Activated T-cell treated with anti-CD3 and anti-CD28 coated beads for 1 hour (primary cell): ENCODE results near the gene ICAM3.
"Not testable (repeated sequence)": the region's sequence is repeated elsewhere in the genome, so short reads cannot be mapped to it uniquely, and the experiment has no call there.

Source experiments
- DNase-seq: peaks from one replicate; pipeline ENCODE4 v3.0.0-alpha.2; 2020; ENCODE audit warnings: low read depth

The ICAM3 gene, protein sequence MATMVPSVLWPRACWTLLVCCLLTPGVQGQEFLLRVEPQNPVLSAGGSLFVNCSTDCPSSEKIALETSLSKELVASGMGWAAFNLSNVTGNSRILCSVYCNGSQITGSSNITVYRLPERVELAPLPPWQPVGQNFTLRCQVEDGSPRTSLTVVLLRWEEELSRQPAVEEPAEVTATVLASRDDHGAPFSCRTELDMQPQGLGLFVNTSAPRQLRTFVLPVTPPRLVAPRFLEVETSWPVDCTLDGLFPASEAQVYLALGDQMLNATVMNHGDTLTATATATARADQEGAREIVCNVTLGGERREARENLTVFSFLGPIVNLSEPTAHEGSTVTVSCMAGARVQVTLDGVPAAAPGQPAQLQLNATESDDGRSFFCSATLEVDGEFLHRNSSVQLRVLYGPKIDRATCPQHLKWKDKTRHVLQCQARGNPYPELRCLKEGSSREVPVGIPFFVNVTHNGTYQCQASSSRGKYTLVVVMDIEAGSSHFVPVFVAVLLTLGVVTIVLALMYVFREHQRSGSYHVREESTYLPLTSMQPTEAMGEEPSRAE

DNA sequence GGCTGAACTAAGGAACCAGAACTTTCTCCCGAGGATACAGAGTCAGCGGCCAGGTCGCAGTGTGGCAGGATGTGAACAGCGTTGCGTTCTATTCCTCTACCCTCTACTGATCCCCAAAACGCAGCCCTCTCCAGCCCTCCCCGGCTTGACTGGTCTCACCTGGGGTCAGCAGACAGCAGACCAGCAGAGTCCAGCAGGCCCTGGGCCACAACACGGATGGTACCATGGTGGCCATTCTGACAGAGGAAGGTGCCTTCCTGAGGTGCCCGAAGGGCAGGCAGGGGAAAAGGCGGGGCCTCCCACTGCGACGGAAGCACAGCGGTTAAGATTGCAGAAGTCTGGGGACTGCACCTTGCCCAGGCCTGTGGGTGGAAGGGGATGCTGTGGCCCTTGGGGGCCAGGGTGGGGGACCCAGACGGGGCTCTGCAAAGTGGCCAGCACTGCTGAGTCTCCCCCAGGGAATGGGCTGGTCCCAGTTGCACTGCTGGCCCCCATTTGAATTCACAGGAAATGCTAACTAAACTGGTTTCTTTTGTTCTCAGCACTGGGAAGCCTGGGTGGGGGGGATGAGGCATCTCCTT is at the start of gene ICAM3:
Gene ICAM3, minus strand, starts transcription at position 245 of the 581 bp plus-strand sequence. Its CDS starts 10 bp downstream, at position 235.
- peak; percentile 45 for DNase-seq

DNA sequence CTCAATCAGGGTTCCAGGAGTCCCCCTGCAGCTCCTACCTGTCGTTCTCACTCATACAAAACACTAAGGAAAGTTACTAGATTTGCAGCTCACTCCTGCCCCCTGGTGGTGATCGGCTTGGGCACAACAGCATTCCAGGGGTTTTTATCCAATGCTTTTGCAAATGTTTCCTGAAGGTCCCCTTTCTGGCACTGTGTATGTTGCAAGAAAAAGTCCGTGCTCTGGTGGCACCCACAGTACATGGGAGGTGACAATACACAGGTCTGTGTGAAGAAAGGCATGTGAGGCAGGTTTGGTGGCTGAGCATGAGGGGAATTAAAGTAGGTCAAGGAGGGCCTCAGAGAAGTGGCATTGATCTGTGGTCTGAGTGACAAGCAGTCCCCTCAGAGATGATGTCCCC is 49.5 kb upstream of the ICAM3 start:
- peak; percentile 92 for DNase-seq

DNA sequence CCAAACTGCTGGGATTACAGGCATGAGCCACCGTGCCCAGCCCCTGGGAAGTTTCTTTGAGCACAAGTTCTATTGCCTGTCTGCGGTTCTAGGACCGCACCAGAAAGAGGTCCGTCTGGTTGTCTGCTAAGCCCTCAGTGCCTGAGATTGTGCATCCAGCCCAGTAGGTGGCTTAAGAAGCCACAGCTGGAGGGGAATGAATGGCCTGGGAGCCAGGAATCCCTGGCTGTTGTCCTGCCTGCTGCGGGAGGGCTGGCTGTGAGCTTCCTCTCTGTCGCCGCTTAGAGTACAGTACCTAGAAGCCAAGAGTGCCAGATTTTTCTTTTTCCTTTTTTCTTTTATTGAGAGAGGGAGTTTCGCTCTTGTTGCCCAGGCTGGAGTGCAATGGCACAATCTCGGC is 45.2 kb upstream of the ICAM3 start:
- DNase-seq: no peak

DNA sequence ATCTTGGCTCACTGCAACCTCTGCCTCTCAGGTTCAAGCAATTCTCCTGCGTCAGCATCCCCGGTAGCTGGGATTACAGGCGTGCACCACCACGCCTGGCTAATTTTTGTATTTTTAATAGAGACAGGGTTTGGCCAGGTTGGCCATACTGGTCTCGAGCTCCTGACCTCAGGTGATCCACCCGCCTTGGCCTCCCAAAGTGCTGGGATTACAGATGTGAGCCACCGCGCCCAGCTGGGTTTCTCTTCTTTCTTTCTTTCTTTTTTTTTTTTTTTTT is 43.7 kb upstream of the ICAM3 start:
- not testable (repeated sequence) for DNase-seq

DNA sequence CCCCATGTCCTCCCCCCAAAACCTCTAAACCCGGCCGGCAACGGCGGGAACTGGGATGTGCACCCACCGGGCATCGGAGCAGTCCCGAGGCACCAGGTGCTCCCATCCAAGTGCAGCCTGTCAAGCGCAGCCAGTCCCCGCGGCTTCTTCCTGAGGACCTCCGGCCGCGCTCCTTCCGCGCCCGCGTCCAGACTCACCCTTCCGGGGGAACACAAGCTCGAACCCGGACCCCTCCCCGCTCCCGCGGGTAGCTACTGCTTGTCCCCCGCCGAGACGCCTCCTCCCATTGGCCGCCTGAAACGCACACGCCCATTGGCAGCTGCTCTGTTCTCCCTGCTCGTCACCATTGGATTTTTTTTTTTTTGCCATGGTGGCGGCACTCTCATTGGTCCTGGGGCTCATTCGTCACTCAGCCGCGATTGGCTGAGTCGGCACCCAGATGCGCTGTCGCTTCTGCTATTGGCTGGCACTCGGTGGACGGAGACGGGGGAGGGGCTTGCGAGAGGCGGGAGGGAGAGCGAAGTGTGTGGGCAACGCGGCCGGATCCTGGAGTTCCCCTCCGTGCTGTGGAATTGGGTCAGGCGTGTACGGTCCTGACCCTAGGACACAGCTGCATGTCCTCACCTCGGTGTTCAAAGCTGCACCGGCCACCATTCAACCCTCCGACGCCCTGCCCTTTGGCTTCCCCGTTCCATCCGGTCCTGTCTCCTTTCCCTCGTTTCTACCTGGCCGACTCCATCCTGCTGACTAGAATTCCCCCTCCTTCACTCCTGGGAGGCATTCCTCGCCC is 41.1 kb upstream of the ICAM3 start, which contains the start of gene TYK2:
Gene TYK2, minus strand, starts transcription at position 260 of the 790 bp plus-strand sequence. CDS start 2,166 bp downstream, outside the sequence.
- peak; percentile 95 for DNase-seq

DNA sequence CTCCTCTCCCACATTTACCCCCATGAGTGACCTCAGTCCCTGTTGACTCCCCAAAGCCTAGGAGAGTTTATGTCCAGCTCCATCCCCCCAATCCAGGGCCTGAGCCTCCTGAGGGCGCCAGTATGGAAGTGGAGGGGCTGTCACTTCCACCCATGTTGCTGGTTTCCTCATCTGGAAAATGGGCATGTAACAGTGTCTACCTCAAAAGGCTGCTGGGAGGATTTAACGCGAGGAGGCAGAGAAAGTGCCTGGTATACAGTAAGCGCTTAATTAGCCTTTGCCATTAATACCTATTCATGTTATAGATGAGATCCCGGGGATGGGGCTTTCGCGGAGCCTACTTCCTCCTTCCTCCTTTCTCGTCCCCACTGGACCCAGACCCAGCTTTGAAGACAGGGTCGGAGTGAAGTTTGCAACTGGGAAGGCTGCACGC is 40.5 kb upstream of the ICAM3 start:
- no peak for DNase-seq

DNA sequence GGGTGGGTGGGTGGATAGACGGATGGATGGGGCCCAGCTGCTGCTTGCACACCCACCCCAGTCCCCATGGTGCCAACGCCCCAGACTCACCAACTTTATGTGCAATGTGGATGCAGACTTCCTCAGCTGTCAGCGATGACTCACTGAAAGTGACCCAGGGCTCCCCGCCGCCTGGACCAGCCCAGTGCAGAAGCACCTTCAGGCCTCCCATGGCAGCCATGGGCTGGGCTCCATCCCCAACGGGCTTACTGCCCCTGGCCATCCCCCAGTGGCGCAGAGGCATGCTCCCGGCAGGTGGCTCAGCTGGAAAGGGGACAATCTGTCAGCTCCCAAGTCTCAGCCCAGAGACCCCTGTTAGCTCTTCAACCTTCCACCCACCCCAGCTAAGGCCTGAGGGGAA is 38.7 kb upstream of the ICAM3 start:
- DNase-seq: no peak

DNA sequence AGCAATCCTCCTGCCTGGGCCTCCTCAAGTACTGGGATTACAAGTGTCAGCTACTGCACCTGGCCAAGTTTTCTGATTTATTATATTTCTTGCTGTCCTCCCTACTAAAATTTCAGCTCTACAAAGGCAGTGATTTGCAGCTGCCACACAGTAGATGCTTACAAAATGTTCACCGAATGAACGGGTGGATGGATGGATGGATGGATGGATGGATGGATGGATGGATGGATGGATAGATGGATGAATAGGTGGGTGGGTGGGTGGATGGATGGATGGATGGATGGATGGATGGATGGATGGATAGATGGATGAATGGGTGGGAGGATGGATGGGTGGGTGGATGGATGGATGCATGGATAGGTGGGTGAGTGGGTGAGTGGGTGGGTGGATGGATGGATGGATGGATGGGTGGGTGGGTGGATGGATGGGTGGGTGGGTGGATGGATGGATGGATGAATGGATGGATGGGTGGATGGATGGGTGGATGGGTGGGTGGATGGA is 37.8 kb upstream of the ICAM3 start:
- DNase-seq: not testable (repeated sequence)

DNA sequence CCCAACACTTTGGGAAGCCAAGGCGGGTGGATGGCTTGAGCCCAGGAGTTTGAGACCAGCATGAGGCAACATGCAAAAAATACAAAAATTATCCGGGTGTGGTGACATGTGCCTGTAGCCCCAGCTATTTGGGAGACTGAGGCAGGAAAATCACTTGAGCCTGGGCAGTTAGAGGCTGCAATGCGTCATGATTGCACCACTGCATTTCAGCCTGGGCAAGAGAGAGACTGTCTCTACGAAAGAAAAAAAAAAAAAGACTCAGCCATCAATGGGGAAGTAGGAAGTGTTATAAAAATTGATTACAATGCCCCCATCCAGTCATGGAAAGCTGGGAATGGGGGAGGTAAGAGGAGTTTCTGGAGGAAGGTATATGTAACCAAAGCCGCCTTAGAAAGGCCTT is 35.5 kb upstream of the ICAM3 start:
- DNase-seq: no peak

DNA sequence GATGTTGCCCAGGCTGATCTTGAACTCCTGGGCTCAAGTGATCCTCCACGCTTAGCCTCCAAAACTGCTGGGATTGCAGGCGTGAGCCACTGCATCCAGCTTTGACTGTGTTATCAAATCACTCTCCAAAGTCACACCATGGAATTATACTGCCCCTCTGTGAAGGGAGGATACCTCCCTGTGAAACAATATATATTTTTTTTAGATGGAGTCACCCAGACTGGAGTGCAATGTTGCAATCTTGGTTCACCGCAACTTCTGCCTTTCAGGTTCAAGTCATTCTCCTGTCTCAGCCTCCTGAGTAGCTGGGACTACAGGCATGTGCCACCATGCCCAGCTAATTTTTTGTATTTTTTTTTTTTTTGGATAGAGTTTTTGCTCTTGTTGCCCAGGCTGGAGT is 33.3 kb upstream of the ICAM3 start:
- DNase-seq: no peak

DNA sequence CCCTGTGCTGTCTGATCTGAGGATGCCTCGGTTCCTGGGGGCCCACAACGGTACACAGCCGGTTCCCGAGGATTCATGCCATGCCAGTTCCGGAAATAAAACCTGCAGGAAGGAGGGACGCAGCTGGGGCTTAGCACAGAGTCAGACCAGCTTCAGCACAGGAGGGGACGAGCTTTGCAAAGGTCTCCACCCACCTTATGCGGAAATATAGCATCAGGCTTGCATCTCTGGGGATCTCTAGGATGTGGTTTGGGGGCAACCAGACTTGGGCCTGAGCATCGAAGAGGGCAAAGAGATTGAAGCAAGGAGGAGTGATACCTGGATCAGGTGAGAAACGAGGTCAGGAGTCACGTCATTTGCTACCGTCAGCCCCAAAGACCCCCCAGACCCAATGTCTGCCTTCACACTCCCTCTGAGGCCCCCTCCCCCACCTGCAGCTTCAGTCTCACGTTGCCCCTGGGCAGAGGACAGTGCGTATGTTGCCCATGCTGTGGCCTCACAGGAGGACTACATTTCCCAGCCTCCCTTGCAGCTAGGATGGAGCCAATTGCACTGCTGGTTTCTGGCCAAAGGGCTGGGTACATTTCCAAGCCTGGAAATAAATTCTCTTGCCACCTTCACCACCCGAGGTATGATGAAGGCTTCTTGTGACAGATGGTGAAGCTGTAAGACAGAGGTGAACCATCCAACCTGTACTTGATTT is 28.8 kb upstream of the ICAM3 start:
- DNase-seq: no peak

DNA sequence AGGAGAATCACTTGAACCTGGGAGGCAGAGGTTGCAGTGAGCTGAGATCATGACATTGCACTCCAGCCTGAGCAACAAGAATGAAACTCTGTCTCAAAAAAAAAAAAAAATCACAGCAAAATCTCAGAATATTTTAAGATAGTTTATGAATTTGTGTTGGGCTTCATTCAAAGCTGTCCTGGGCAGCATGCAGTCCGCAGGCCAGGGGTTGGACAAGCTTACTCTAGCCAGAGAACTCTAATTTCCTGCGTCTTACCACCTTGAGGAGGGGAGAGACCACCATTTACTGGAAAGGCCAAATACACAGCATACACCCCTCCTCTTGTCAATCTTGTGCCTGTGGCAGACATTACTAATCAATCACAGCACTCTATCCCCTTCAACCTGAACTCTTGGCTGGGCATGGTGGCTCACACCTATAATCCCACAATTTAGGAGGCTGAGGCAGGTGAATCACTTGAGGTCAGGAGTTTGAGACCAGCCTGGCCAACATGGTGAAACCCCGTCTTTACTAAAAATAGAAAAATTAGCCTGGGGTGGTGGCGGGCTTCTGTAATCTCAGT is 27.6 kb upstream of the ICAM3 start:
- DNase-seq: not testable (repeated sequence)

DNA sequence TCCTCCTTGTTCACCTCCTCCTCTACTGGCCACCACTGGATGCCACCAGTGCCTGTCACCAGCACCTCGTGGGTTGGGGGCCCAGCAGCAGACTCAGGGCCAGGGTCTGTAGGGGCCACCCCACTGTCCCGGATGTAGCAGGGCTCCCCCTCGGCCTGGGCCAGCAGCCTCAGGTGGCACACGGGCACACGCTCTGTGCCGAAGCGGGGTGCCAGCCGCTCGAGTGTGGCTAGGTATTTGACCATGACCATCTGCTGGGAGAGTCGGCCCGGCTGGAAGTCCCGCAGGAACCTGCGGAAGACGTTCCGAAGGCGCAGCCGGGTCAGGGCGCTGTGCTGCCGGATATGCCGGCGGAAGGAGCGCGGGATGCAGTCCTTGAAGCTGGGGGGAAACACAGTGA is 26.1 kb upstream of the ICAM3 start:
- DNase-seq: no peak

DNA sequence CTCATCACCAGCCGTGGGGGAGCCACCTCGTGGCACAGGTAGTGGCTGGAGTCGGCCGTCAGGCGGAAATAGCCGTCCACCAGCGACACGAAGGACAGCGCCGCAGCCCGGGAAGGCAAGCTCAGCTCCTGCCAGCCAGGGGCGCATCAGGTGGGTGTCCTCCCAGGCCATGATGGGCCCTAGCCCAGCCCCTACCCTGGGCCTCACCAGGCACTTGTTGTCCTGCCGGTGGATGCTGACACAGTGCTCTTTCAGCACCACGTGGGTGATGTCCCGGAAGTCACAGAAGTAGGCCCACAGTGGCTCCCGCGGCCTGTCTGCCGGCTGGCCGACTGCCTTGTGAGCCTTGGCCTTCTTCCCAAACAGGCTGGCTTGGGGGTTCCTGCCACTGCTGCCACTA is 25.2 kb upstream of the ICAM3 start:
- no peak for DNase-seq

DNA sequence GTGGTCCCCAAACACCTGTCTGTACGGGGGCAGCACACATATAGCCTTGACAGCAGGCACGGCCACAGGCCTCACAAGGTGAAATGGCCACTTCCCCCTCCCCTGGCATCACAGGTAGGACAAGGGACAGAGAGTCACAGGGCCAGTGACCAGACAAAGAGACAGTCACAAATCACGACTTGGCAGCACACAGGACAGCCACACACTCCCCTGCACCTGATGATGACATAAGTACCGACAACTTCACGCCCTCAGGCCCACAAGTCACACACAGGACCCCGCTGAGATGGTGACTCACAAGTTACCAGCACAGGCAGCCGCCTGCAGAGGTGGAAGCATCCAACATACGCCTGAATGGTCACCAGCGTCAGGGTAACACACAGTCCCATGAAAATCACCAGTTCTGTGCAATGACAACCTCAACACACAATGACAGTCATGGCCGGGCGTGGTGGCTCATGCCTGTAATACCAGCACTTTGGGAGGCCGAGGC is 24.4 kb upstream of the ICAM3 start:
- no peak for DNase-seq

DNA sequence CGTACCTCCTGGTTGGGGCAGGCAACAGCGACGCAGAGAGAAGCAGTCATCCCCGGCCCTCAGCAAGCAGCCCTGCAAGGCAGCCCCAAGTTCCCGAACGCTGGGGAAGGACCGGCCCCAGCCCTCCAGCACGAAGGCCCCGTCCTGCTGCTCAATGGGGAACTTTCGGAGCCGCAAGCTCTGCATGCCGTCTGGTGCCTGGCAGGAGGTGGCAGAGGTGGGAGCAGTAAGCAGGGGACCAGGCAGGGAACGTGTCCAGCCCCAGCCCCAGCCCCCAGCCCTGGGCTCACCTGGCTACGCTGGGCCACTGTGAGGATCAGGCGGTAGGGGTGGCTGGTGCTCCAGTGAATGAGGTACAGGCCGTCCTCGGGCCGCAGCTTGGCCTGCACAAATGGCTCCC is 22.8 kb upstream of the ICAM3 start:
- no peak for DNase-seq

DNA sequence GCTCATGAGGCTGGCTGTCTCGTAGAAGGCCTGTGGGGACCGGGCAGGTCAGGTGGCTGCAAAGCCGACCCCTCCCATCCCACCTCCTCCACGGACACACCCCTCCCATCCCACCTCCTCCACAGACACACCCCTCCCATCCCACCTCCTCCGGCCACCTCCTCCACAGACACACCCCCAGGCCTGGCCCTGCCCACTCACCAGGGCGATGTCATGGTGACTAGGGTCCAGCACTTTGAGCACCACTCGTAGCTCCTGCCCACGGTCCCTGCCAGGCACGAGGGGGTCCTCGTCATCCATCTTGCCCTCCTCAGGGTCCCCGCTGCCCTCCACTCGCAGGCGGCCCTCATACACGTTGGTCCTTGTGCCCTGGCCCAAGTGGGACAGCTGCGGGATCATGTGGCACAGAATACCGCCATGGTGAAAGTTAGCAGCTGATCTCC is 22.2 kb upstream of the ICAM3 start:
- DNase-seq: no peak

DNA sequence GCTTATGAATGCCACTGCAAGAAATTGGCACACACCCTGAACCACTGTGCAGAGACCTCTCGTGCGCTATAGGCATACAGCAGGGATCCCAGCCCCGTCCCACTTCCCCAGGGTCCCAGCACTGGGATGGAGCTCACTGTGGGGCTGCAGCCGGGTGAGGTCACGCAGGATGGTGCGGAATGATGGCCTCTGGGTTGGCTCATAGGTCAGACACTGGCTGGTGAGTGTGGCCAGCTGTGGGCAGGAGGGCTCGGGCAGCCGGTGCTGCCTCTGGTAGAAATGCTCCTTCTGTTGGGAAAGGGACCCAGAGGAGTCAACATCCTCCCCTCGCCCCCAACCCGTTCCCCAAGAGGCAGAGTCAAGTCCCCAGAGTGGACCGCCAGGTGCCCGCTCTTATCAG is 17.0 kb upstream of the ICAM3 start:
- DNase-seq: no peak

DNA sequence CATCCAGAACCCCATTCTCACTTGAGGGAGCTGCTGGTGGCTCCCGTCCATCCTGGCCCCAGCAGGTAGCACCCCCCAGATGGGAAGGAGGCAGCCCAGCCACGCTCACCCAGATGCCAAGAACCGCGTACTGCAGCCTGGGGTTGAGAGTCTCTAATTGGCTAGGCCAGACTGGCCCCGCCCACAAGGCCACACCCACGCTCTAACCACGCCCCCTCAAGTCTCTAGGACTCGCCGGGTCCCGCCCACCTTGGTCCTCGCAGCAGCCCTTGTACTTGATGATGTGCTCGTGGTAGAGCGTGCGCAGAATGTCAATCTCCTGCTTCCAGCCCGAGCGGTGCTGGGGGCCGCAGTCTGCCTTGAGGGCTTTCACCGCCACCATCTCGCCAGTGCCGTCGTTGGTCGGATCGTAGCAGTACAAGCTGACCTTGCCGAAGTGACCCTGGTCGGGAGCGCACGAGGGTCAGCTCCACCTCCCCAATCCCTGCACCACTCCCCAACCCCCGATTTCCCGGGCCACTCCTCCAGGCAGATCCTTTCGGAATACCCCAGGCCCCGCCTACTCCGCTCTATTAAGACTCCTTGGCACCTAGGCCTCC is 14.5 kb upstream of the ICAM3 start:
- DNase-seq: no peak

DNA sequence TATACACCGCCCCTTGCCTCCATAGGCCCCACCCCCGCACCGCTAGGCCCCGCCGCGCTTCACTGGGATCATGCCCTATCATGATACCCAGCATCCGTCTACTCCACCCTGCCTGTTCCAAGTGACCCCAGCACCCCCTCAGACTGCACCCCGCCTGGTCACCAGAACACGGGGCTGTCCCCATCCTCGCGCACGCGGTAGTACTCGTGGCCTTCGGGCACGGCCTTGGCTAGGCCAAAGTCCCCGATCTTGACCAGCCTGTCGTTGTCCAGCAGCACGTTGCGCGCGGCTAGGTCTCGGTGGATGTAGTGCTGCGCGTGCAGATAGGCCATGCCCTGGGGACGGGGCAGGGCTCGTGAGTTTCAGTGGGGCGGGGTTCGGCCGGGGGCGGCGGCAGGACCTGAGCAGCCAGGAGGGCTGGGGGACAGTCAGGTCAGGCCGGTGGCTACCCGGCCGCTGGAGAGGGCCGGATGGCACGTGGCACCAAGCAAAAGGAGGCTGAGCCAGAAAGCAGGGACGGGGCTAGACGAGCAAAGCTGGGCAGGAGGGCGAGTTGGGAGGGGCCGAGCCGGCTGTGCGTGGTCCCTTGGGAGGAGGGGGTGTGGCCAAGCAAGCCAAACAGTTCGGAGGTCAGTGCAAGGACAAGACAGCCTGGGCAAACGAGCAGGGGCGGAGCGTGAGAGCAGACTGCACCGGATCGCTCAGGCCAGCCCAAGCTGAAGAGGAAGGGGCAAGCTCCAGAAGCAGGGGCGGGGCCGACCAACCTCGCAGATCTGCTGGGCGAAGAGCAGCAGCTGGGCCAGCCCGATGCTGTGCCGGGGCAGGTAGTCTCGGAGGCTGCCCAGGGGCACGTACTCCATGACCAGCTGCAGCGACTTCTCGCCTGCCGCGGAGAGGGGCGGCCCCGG is 13.6 kb upstream of the ICAM3 start:
- DNase-seq: no peak
